GM21717 (cell line): Measurements from ENCODE around the gene CNKSR2.

Experiments used
- ATAC-seq: cut with Tn5 transposase; IDR thresholded peaks from one replicate; pipeline ENCODE4 v1.9.1; 2021; ENCODE audit warnings: mild to moderate bottlenecking, moderate library complexity; ENCODE audit not compliant: unreplicated experiment

The CNKSR2 gene

DNA sequence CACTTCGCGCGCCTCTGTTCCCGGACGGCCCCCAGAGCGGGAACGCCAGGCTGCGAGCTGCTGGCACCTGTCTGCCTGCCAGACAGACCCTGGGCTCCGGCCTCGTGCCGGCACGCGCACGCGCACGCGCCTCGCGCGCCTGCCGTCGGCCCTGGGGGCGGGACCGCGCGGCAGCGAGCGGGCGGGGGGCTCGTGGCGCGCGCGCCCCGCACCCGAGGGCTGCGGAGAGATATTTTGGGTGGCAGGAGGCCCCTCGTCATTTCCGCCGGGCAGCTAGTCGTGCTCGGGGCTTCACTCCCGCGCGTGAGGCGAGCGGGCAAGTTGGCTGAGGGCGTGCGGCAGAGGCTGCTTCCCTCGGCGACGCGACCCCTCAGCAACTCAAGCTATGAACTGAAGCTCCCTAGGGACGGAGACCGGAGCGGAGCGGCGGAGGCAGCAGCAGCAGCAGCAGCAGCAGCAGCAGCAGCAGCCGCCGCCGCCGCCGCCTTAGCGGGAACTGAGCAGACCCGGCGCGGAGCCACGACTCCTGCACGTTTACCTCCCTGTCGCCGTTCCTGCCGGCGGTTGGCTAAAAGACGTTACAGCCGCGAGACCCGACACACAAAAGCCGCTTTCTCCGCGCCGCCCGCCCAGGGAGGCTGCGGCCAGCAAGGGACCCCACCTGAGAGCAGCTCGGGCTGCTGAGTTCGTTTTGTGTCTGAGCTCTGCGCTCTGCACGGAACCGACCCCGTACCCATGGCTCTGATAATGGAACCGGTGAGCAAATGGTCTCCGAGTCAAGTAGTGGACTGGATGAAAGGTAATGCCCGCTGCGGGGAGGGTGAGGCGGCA is at the start of gene CNKSR2:
Gene CNKSR2 (plus strand): TSS at position 256 of the 831 bp plus-strand sequence. CDS start 480 bp downstream, at position 736.
- ATAC-seq = peak; percentile 66

DNA sequence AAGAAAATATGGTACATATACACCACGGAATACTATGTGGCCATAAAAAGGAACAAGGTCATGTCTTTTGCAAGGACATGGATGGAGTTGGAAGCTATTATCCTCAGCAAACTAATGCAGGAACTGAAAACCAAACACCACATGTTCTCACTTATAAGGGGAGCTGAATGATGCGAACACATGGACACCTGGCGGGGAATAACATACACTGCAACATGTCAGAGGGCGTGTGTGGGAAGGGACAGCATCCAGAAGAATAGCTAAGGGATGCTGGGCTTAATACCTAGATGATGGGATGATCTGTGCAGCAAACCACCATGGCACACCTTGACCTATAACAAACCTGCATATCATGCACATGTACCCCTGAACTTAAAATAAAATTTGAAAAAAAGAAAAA is 19.5 kb upstream of the CNKSR2 start:
- ATAC-seq = no peak

DNA sequence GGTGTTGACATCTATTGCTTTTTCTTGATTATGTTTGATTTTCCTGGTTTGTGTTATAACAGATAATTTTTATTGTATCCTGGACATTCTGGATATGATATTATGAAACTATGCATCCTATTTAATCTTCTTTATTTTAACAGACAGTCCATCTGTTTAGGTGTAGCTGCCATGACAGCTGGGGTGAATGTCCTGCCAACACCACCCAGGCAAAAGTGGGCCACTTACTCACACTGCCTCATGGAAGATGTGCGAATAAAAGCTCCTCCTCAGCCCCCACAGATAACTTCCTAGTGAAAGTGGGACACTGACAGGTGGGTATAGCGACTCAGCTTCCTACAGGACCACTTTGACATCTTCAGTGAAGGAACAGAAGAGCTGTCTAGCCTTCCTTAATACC is 18.4 kb upstream of the CNKSR2 start:
- no peak for ATAC-seq

DNA sequence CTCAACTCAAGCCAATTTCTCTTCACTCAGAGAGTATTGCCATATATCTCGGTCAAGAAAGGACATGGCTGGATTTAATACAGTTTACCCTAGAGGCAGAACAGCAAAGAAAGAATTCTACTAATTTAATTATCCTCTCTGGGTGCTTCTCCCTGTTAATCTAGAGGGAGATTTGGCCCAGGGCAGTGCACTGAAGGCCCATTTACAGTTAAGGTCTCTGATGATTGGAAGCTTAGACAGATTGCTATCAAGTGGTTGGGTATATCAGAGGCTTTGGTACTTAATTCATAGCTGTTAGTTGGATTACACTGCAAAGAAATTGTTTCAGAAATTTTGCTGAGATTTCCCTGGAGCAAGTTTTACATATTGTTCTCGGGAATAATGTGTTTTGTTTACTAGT is 4.6 kb upstream of the CNKSR2 start:
- no peak for ATAC-seq

DNA sequence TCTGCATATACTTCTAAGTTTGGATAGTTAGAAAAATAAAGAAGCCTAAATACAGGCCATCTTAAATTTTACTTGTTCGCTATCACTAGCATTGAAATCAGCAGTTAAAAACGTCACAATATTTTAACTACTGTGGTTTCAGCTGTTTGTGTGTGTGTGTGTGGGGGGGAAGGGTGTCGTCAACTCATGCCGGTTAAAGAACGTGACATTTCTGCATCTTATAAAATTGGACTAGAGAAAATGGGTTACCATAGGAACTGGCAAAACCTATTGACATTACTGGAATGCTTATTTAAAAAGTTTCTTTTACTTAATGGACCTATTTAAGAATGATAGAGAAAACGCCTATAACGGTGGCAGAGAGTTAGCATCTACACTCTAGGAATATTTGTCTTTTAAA is 1.2 kb upstream of the CNKSR2 start:
- ATAC-seq = no peak

DNA sequence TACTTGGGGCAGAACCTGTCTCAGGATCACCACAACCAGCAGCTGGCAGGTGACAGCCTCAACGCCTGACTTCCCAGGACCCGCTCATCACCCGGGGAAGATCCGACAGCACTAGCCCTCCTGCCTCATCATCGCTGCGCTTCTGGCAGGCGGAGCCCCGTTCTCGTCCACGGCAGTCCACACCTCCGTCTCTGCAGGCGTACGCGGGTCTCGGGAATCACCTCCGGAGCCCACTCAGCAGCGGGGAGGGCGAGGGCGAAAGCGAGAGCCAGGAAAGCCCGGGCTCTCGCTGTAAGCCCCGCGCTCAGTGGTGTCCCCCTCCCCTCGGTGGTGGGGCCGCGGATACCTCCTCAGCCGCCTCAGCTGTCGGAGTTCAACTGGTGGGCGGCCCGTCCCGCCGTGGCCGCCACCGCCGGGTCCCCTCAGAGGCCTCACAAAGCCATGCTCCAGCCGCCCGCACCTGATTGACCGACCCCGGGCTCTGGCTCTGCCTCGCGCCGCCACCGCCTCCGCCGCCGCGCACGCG is 518 bp upstream of the CNKSR2 start:
- ATAC-seq = peak; percentile 22

DNA sequence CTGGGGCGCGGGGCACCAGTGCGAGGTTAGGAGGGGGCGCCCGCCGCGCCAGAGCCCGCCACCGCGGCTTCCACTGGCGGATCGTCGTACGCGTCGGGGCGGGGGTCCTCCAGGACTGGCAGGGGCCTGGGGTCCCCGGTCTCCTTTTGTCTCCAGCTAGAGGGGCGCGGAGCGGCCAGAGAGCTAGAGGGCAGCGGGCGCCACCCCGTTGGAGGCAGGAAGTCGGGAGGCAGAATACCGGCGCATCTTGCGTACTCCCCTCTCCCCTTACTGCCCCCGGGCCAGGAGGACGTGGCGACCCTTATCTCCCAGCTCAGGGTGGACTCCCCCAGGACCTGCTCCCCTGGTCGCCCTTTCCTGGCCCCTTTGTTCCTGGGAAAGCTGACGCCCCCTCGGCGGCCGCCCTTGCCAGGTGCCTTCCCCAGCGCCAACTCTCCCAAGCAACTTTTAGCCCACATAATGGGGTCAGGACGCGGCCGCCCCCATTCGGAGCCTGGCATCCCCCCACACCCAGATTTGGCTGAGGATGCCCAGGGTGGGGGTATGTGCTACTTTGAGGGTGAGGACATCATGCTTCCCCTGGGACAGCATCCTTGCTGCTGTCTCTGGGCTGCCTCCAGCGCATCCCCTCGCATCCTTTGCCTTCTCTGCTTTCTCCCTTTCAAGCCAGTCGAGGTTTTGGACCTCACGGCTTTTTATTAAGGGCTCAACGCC is 933 bp downstream of the CNKSR2 start:
- peak; percentile 11 for ATAC-seq

DNA sequence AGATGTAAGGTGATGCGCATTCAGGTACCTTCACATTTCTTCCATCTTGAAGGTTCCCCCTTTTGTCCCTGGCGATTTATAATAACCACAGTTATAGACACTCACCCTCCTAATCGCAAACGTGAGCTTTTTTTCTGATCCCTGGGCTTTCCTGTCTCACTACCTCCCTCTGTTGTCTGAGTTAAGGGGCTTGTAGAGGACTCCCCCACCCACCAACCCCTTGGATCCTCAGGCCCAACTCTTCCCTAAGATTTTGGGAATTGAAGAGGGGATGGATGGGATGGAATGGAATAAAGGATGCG is 1.4 kb downstream of the CNKSR2 start:
- no peak for ATAC-seq

DNA sequence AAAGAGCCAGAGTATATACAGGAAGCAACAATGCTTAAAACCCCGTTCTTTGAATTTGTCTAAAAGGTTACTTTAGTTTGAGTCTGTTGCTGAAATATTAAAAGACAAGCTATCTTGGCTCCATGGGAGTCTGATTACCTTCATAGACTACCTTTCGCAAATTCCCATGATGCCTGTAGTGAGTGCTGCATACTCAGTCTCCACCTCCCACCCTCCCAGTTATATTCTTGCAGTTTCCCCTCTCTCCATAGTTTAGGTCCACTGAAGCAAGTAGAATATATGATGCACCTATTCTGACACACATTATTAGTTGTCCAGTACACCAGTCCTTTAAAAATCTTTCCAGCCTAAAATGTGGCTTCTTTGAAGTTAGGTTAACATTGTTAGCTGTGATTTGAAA is 2.4 kb downstream of the CNKSR2 start:
- no peak for ATAC-seq

DNA sequence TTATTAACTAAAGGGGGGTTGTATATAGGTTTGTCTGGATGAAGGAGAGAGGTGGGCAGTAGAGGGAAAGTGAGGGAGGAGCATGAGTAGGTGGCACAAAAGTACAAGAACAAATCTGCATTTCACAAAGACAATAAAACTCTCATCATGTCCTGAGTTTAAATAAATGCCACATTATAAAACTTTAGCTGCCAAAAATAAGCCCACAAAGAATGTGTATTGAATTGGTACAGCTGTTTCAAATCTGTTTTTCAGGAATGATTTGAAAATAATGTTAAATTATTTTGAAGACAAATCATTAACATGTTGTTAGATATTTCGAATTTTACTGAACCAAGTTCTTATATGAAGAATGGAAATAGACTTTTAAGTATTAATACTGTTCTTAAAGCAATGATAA is 5.8 kb downstream of the CNKSR2 start:
- no peak for ATAC-seq

DNA sequence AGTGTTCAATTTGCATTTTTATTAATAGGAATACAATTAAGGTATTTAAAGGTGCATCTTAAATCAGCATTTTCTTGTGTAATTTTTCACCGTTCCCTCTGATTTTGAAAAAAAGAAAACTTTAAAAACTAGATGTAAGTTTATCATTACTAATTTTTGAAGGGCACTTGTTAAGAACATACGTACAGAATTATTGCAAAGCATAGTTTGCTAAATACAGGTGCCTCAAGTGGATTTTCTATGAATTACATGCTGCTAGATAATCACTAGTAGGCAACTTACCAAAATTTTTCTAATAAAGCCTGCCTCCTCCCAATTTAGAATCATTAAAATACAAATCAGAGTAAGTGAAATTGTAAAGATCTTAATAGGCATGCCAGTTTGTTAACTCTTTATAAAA is 8.5 kb downstream of the CNKSR2 start:
- no peak for ATAC-seq

DNA sequence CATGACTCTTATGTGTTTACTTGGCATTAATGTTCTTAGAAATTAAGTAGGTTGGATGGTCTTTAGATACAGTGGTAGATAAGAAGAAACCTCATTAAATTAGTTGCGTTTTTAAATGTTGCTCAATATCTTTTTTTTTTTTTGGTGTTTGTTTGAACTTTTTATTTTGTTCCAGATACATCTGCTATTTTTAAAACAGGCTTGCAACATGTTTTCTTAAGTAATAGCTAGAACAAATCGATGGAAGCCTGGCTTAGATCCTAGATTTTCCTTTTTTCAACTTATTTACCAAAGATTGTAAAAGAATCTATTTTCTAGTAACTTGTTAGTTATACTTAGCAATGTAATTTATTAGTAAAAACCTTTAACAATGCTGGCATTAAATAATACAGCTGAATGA is 9.3 kb downstream of the CNKSR2 start:
- ATAC-seq = no peak

DNA sequence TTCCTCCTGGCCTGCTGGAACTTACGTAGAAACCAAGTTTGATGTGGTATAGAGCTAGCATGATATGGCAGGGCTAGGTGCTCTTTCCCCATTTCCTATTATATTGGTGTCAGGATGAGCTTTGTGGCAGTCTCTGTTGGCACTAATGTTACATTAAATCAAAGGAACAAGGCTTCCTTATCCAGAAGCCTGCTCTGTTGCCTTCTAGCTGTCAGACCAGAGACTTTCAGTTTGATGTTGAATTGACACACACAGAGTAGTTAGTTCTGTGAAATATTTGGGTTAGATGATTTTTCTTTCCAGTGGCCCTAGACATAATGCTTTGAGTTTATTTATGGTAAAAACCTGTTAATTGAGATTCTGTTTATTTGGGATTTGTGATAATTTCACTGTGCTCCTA is 10.0 kb downstream of the CNKSR2 start:
- no peak for ATAC-seq

DNA sequence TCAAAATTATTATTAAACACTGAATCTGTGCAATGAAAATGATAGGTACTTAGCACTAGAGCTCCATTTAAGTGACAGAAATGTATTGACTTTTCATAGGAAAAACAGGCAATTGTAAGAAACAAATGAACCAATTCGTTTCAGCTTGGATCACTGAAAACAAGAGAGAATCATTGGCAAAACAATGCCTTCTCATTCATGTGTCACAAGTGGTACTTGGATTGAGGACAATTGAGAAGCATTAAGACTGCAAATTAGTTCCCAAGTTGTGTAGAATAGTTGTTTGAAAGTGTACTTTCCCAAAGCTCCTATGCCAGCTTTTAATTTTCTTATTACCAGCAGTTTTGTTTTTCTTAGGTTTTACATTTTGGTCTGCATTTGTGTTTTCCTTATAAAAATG is 20.6 kb downstream of the CNKSR2 start:
- ATAC-seq = no peak

DNA sequence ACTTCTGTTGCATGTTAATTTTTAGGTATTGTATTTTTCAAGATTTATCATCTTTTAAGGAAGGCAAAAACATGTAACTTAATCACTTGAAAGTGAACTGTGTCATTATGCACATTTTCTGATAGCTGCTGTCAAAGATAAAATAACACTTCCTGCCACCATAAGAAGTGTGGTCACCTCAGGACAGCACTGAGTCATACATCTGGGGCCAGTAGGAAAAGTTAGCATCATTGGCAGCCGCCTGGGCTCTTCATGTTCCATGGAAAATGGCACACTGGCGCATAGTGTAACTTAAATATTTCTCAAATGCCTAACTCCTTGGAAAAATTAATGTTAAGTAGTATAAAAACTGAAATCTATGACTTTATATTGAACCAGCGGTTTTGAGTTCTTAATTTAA is 24.2 kb downstream of the CNKSR2 start:
- no peak for ATAC-seq

DNA sequence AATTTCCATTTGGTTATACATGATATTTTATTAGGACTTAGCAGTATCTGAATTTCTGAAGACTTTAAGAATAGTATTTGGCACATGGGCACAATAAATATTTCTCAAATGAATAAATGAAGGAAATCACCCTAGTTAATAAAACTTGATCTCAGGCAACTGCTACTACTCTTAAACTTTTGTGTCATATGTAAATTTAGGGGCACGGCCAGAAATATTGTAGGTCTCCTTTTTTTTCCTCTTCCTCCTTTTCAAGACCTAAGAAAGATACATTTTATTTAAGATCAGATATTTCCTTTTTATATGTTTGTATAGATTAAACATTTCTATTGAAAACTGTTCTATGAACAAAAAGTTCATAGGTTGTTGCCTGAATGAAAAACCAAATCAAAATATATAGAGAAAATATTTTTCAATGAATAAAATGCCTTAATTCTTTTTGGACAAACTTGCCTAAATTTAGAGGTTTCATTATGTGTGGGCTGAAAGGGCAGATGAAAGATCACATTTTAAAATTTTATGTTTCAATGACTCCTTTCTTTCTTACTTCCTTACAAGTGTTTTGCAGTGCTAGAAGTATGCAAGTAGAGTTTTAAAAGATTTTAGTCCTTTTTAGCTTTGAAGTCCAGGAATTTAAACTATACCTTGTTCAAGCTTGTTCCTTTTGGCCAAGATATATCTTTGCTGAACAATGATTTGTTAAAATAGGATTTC is 26.3 kb downstream of the CNKSR2 start:
- no peak for ATAC-seq

DNA sequence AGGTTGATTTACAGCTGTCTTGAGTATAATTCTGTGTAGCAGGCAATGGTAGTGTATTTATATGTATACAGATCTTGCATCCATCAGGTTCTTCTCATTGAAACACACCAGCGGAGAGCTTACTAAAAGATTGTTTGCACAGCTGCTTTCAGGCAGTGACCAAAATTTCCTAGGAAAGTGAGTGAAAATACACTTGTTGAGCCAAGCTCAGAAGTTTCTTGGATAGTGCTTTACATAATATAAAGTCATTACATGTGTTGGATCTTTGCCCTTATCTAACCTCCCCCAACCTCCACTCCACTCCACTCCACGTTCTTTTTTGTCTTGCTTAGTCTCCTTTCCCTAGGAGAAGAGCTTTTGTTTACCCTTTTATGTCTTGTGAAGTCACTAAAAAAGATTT is 34.1 kb downstream of the CNKSR2 start:
- no peak for ATAC-seq

DNA sequence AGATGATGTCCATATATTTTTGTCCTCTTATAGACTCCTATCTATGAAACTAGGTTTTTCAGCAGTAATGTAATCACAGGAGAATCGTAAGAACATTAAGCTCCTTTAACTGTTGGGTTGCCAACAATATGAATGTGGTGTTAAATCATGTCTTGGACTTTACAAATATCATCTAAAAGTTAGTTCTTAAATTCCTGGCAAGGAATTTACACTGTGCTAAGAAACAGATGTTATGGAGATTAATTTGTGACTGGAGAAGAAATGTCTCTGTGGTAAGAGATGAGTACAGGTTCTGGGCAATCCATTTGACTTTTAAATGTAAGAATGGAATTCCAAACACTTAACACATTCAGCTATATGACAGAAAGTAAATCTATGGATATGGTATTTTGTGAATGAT is 34.6 kb downstream of the CNKSR2 start:
- ATAC-seq = no peak

DNA sequence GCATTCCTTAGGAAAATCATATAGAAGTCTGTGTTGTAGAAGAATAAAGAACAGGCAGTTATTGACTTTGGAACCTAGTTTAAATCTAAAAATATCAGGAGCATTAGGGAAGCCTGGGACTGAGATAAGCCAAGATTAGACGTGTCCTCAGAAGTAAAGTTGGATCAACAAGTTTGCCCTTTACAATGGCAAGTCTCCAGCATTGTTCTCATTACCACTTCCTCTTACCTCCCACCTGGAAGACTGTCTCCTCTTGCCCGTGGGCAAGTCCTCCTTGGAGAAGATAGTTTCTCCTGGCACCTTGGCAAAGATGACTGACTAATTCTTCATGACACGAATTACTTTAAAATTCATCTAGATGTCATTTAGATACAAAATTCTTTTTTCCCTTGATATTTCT is 37.8 kb downstream of the CNKSR2 start:
- no peak for ATAC-seq

DNA sequence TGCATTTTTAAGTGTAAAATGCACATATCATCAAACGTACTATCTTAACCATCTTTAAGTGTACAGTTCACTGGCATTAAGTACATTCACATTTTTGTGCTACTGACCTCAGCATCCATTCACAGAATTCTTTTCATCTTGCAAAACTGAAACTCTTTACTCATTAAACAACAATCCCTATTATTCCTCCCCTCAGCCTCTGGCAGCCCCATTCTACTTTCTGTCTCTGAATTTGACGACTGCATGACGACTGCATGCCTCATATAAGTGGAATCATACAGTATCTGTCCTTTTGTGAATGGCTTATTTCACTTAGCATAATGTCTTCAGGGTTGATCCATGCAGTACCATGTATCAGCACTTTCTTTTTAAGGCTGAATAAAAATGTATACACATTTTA is 38.7 kb downstream of the CNKSR2 start:
- no peak for ATAC-seq

DNA sequence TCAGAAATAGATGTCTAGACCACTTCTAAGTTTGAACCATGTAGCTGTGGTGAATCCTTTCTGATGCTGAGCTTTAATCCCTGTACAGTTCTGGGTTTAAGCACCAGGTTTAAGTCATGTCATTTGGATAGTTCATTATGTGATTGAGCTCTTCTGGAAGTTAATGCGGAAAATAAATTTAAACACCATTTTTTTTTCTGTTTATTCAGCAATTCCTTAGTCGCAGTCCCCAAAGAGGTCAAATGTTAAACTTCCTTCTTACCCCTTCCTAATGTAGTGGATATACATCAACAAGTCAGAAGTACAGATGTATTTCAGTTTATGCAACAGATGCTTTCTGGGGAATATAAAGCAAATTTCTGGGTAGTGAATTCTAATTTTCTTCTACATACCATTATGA is 52.9 kb downstream of the CNKSR2 start:
- no peak for ATAC-seq

DNA sequence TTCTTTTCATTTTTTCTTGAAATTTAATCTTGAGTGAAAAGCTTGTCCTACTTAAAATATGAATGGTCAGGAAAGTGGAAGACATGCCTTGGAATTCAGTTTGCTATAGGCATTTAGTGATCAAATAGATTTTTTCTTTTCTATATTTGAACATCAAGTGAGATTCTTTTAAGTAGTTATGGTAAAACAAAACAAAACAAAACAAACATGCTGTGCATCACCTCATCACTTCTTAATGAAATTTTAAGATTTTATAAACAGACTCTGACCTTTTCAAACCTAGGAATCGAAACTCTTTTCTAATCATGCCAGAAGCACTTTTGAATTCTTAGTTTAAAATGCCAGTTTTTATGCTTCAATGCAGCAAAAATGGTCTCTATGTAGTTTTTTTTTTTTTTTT is 62.8 kb downstream of the CNKSR2 start:
- ATAC-seq = no peak
